OCI-LY1 (cell line): Measurements from ENCODE around the gene MTERF4.

Source experiments
- H2AFZ ChIP-seq: fragments of 200-600 bp; sonication (generic), shearing (Covaris generic); 2 replicates; pipeline ENCODE4 v1.6.0; 2014; ENCODE audit warnings: antibody characterized with exemption, mild to moderate bottlenecking, low read length
- H3F3A ChIP-seq: fragments of 200-600 bp; sonication (generic), shearing (Covaris generic); 2 replicates; pipeline ENCODE4 v1.6.0; 2014; ENCODE audit warnings: mild to moderate bottlenecking, antibody characterized with exemption, low read length, moderate library complexity; ENCODE audit not compliant: insufficient read depth
- H3K27ac ChIP-seq: fragments of 200-600 bp; sonication (generic); 2 replicates; pipeline ENCODE4 v1.5.1; 2014; ENCODE audit warnings: low read length, mixed run types, mild to moderate bottlenecking, low read depth; ENCODE audit not compliant: poor library complexity, severe bottlenecking
- H3K27me3 ChIP-seq: fragments of 200-600 bp; sonication (generic); 2 replicates; pipeline ENCODE4 v1.6.0; 2014; ENCODE audit warnings: antibody characterized with exemption, mild to moderate bottlenecking, low read length, moderate library complexity; ENCODE audit not compliant: insufficient read depth
- H3K36me3 ChIP-seq: fragments of 200-600 bp; sonication (generic); 2 replicates; pipeline ENCODE4 v1.6.1; 2014; ENCODE audit warnings: mild to moderate bottlenecking, antibody characterized with exemption, low read length, moderate library complexity, mixed read lengths; ENCODE audit not compliant: insufficient read depth
- H3K4me1 ChIP-seq: fragments of 200-600 bp; sonication (generic); 2 replicates; pipeline ENCODE4 v1.5.1; 2014; ENCODE audit warnings: mild to moderate bottlenecking, low read length, moderate library complexity; ENCODE audit not compliant: insufficient read depth, severe bottlenecking
- H3K4me2 ChIP-seq: fragments of 200-600 bp; sonication (generic), shearing (Covaris generic); 2 replicates; pipeline ENCODE4 v1.6.1; 2014; ENCODE audit warnings: low read length
- H3K4me3 ChIP-seq: fragments of 200-600 bp; sonication (generic); 2 replicates; pipeline ENCODE4 v1.5.1; 2014; ENCODE audit warnings: low read length, low read depth, mild to moderate bottlenecking, mixed read lengths; ENCODE audit not compliant: poor library complexity, severe bottlenecking
- H3K79me2 ChIP-seq: fragments of 200-600 bp; shearing (Covaris generic); 2 replicates; pipeline ENCODE4 v1.6.1; 2016; ENCODE audit warnings: mixed run types, low read length, mixed read lengths; ENCODE audit not compliant: insufficient read depth
- H3K9ac ChIP-seq: fragments of 200-600 bp; sonication (generic), shearing (Covaris generic); 2 replicates; pipeline ENCODE4 v1.6.1; 2014; ENCODE audit warnings: mild to moderate bottlenecking, low read length, mixed read lengths
- H3K9me2 ChIP-seq: fragments of 200-600 bp; sonication (generic), shearing (Covaris generic); 2 replicates; pipeline ENCODE4 v1.6.1; 2014; ENCODE audit warnings: low read depth, mild to moderate bottlenecking, low read length, mixed read lengths
- H3K9me3 ChIP-seq: fragments of 200-600 bp; shearing (Covaris generic); 2 replicates; pipeline ENCODE4 v1.6.1; 2014; ENCODE audit warnings: low read length, mixed read lengths
- H4K20me1 ChIP-seq: fragments of 200-600 bp; sonication (generic), shearing (Covaris generic); 2 replicates; pipeline ENCODE4 v1.6.0; 2016; ENCODE audit warnings: mild to moderate bottlenecking, low read length; ENCODE audit not compliant: insufficient read depth
- EZH2 ChIP-seq: fragments of 200-600 bp; sonication (generic), shearing (Covaris generic); IDR thresholded peaks from 2 replicates; pipeline ENCODE4 v1.8.0; 2017; ENCODE audit warnings: borderline replicate concordance, mixed run types, mild to moderate bottlenecking, antibody characterized with exemption, low read length, moderate library complexity, mixed read lengths
- TF ChIP-seq, protein P1 (sequence below): fragments of 200-600 bp; sonication (generic), shearing (Covaris generic); IDR thresholded peaks from 2 replicates; pipeline ENCODE4 v1.5.1; 2017; ENCODE audit warnings: mild to moderate bottlenecking, antibody characterized with exemption, low read length, moderate library complexity, mixed read lengths

The MTERF4 gene

GRCh38 chr2:241072151-241072550 is 29.9 kb downstream of the MTERF4 start:
- no peak overlapping the region for H3K4me3 ChIP-seq
- no peak overlapping the region for H3K27ac ChIP-seq
- H3K27me3 ChIP-seq, result 0 out of 2 replicates have a peak, but pooled peaks cover 3% of the 10 kb centered on the region
- no peak overlapping the region for H2AFZ ChIP-seq
- no peak for TF ChIP-seq EZH2
- TF ChIP-seq, protein P1, sequence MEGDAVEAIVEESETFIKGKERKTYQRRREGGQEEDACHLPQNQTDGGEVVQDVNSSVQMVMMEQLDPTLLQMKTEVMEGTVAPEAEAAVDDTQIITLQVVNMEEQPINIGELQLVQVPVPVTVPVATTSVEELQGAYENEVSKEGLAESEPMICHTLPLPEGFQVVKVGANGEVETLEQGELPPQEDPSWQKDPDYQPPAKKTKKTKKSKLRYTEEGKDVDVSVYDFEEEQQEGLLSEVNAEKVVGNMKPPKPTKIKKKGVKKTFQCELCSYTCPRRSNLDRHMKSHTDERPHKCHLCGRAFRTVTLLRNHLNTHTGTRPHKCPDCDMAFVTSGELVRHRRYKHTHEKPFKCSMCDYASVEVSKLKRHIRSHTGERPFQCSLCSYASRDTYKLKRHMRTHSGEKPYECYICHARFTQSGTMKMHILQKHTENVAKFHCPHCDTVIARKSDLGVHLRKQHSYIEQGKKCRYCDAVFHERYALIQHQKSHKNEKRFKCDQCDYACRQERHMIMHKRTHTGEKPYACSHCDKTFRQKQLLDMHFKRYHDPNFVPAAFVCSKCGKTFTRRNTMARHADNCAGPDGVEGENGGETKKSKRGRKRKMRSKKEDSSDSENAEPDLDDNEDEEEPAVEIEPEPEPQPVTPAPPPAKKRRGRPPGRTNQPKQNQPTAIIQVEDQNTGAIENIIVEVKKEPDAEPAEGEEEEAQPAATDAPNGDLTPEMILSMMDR, result no peak
- no peaks in the 10 kb centered on the region for H3K4me1 ChIP-seq
- H3K4me2 ChIP-seq, result no peak overlapping the region
- H4K20me1 ChIP-seq, result no peaks in the 10 kb centered on the region
- H3K79me2 ChIP-seq, result no peaks in the 10 kb centered on the region
- H3K9me2 ChIP-seq, result no peaks in the 10 kb centered on the region
- H3K36me3 ChIP-seq, result no peaks in the 10 kb centered on the region
- no peaks in the 10 kb centered on the region for H3K9me3 ChIP-seq
- no peaks in the 10 kb centered on the region for H3F3A ChIP-seq
- no peak overlapping the region for H3K9ac ChIP-seq

DNA sequence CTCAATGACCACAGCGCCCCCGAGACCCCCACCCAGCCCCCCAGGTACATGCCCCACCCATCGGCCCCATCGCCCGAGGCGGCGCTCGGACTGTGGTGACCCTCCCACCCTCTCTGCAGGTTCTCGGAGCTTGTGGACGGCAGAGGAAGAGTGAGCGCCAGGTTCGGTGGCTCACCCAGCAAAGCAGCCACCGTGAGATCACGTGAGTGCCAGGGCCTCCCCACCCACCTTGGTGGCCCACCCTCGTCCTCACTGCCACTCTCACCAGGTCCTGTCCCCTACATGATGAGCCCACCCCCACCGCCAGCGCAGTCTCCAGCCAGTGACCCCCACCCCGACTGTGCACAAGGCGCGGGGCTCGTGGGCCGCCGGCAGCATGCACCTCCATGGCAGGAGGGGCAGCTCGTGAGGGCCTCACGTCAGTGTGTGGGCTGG is 30.4 kb downstream of the MTERF4 start:
- Histone ChIP-seq H3K4me2 (no peak overlapping the region), H3K36me3 (no peaks in the 10 kb centered on the region), H3F3A (no peaks in the 10 kb centered on the region), H3K4me3 (no peak overlapping the region), H3K9ac (no peak overlapping the region), H3K4me1 (no peaks in the 10 kb centered on the region), H3K9me2 (no peaks in the 10 kb centered on the region), H3K79me2 (no peaks in the 10 kb centered on the region), H3K27me3 (0 out of 2 replicates have a peak, but pooled peaks cover 3% of the 10 kb centered on the region), H4K20me1 (no peaks in the 10 kb centered on the region), H3K27ac (no peak overlapping the region), H3K9me3 (no peaks in the 10 kb centered on the region), H2AFZ (no peak overlapping the region)
- no peak for TF ChIP-seq EZH2
- TF ChIP-seq, protein P1, result no peak

GRCh38 chr2:241070811-241071676 is 31.0 kb downstream of the MTERF4 start:
- Histone ChIP-seq H3K79me2 (no peaks in the 10 kb centered on the region), H3K4me2 (no peak overlapping the region), H3K4me3 (no peak overlapping the region), H3K27ac (no peak overlapping the region), H3K9me3 (no peaks in the 10 kb centered on the region), H2AFZ (no peak overlapping the region), H3K9ac (no peak overlapping the region), H3K36me3 (no peaks in the 10 kb centered on the region), H3K27me3 (0 out of 2 replicates have a peak, but pooled peaks cover 3% of the 10 kb centered on the region), H4K20me1 (no peaks in the 10 kb centered on the region), H3K4me1 (no peaks in the 10 kb centered on the region), H3F3A (no peaks in the 10 kb centered on the region), H3K9me2 (no peaks in the 10 kb centered on the region)
- TF ChIP-seq EZH2, result no peak
- TF ChIP-seq, protein P1, result no peak
